Right renal cortex interstitium (tissue), 3 donors: ENCODE results near the gene SGSH. TPM values are rescaled to one million over a fixed set of nuclear protein-coding genes. Genes with fewer than 3 reads are reported as not detected.

Source experiments
- DNase-seq, 3 donors: peaks; one replicate each; pipeline ENCODE4 v3.0.0-alpha.2; 2013; ENCODE audit warnings: low read depth in 3 of 3, low spot score in 2 of 3
- polyA plus RNA-seq, 3 donors: library from polyadenylated mRNA; unstranded; fragments of 120-200 nt; gene quantifications; one replicate each; pipeline ENCODE4 v1.2.1, GENCODE V29; 2013; ENCODE audit not compliant: insufficient read length in 3 of 3

SGSH gene
- polyA plus RNA-seq, 3 donors: 29.3 to 30.7 (median 29.4) TPM

DNA sequence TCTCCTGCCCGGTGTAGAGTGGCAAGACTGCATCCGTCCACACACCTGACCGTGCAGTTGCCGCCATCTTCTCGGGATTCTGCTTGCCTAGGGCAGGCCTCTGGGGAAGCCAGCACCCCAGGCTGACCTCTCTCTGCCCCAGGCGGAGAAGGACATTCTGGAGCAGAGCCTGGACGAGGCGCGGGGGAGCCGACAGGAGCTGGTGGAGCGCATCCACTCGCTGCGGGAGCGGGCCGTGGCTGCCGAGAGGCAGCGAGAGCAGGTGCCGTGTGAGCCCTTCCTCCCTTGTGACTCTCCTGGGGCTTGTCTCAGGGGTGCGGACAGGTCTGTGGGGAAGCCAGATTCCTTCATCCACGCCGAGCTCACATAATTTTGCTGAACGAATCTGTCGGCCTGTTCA lies 30.5 kb downstream of the SGSH start:
- no peak for DNase-seq

DNA sequence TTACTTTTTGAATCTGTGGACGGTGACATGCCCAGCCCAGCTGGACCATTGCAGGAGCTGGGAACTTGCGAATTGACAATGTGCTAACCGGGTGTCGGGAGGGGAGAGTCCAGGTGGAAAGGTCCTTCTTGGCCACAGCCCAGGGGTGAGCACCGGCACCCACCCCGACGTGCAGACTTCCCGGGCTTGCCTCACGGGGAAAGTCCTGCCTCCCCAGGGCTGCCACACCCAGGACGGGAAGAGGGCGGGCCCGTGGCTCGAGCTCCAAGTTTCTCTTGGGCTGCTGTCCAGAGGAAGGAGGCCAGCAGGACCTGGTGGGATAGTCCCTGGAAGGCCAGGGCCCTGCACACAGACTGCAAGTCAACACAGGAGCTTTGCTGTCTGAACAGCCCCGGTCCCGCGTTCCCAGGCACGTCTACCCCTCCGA lies 32.6 kb downstream of the SGSH start:
- no peak for DNase-seq

- no peak for DNase-seq
Observed at GRCh38 chr17:80187090-80187489, 33.0 kb downstream of the SGSH start.

GRCh38 chr17:80185968-80186367 lies 34.2 kb downstream of the SGSH start:
- no peak for DNase-seq

DNA sequence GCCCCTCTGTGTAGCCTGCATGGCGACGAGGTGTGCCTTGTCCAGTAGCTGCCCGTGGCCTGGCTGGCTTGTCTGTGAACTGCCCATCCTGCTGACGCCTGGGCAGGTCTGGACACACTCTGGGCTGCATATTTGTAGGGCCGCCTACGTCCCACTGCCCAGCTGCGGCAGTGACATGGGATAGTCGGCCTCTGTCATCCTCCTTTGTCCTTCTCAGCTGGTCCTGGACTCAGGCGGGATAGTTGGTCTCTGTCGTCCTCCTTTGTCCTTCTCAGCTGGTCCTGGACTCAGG lies 35.8 kb downstream of the SGSH start:
- DNase-seq: no peak

- DNase-seq: no peak
Observed at GRCh38 chr17:80183581-80184422, 36.3 kb downstream of the SGSH start.

DNA sequence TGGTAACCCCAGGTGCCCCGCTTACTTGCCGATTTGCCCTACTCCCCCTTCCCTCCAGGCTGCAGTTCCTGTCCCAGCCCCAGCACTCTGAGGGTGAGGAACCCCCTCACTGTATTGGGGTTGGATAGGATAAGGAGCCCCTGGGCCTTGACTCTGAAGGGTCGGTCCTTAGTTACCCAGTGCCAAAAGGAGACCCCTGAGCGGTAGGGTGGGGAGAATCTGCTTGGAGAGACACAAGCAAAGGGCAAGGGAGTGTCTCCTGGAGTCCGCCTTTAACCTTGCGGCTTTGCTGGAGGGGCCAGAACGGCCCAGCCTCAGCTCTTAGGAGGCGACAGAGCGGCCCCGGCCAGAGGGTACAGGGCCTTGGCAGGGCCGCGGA lies 37.3 kb downstream of the SGSH start:
- DNase-seq: no peak

- DNase-seq: no peak
Observed at GRCh38 chr17:80182118-80182844, 37.9 kb downstream of the SGSH start.

DNA sequence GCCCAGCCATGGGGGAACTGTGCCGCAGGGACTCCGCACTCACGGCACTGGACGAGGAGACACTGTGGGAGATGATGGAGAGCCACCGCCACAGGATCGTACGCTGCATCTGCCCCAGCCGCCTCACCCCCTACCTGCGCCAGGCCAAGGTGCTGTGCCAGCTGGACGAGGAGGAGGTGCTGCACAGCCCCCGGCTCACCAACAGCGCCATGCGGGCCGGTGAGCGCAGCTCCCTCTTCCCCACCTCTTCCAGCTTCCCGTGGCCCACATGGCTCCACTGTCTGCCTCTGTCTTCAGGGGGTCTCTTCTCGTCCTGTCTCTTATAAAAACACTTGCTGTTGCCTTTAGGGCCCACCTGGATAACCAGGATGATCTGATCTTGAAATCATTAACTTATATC lies 38.7 kb downstream of the SGSH start:
- no peak for DNase-seq

- DNase-seq: no peak
Observed at GRCh38 chr17:80180192-80180591, 39.9 kb downstream of the SGSH start.

DNA sequence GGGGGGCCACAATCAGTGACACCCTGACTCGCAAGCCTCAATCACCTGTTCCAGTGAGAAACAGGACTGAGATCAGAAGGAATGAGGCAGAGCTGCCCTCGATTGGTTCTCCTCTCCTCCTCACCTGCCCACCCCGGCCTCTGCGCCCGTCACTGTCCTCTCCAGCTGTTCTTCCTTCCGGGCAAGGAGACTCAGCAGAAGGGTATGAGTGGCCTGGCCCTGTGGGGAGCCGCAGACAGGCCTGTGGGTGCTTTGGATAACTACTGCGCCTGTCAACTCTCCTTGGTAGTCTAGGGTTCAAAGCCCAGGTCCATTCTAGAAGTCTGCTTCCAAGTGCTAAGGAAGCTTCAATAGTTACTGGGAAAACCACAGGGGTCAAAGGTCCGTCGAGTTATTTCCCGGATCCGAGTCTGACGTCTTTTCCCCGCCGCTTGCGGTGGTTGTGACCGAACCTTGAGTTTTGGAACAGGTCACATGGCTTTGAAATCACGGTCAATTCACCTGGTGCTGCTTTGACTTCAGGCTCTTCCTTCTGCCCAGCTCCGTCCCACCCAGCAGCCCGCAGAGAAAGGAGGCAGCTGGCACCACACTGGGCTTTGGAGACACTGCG lies 42.0 kb downstream of the SGSH start:
- DNase-seq: no peak

GRCh38 chr17:80176757-80177156 lies 43.4 kb downstream of the SGSH start:
- no peak for DNase-seq

GRCh38 chr17:80173916-80174315 lies 46.2 kb downstream of the SGSH start:
- no peak for DNase-seq

DNA sequence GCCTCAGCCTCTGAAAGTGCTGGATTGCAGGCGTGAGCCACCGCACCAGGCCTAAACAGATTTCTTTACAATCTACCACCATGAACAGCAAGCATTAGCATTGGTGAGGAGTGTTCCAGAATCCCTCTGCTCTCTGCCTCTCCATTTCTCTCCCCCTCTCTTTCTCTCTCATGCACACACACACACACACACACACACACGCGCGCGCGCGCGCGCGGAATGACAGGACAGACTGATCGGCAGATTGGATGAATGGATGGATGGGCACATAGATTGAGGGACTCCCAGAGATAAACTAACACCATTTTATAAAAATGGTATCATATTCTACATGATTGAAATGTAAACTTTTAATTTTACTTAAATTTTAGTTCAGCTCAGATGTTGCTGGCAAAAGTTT lies 47.0 kb downstream of the SGSH start:
- no peak for DNase-seq

DNA sequence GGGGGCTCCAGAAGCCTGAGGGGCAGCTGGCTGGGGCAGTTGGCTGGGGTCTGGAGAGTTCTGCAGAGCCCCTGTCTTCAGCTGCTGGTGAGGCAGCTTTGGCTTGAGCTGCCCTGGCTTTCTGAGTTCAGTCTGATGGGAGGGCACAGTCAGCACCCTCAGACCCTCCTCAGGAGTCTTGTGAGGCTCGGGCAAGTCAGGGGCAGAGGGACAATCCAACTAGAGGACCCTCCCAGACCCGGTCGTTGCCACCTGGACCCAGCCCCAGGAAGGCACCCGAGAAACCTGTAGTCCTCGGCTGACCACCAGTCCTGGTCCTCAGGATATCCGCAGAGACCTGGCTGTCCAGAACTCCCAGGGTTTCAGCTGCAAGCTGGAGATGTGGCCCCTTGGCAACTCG lies 48.5 kb downstream of the SGSH start:
- no peak for DNase-seq

DNA sequence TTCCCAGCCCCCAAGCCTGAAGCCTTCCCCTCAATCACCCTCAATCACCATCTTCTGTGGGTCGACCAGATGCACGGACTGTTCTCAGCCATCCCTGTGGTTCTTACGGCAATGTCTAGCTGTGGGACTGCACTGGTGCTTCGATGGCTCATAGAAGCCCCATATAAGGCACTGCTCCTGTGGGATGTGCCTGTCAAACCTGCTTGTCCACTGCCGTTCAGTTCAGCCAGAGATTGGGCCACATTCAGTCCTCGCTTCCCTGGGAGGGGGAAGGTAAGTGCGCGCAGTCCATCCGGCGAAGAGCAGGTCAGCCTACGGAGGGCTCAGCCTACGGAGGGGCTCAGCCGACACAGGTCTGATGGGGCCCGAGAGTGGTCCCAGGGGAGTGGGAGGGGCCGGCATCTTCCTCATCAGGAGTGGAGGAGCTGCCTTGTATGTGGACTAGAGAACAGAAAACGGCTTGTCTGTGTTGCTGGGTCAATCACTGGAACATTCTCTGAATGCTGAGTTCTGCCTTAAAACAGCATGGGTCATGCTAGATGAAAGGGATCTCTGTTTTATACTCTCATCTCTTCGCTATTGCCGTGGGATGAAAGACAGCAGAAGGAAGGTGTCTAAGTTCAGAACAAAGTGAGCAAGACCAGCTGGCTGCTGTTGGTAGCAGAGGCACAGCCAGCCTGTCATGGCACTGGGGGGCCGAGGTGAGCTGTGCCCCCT lies 50.2 kb downstream of the SGSH start, which contains the start of gene CARD14:
Gene CARD14 (plus strand): TSS at position 247 of the 717 bp plus-strand sequence. CDS start 11,409 bp downstream, outside the sequence.
- no peak for DNase-seq

DNA sequence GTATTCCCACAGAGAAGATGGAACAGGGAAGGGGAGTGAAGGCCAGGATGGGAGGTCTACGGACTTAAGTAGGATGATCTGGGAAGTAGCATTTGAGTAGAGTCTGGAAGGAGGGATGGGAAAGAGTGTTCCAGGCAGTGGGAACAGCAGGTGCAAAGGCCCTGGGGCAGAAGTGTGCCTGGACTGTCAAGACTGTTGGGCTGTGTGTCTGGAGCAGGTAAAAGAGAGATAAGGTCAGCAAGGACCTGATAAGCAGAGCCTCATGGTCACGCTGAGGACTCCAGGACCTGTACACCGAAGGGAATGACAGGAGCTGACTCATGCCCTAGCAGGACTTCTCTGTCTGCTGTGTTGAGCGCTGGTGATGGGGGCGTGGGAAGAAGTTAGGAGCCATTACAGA lies 51.0 kb downstream of the SGSH start:
- DNase-seq: no peak

DNA sequence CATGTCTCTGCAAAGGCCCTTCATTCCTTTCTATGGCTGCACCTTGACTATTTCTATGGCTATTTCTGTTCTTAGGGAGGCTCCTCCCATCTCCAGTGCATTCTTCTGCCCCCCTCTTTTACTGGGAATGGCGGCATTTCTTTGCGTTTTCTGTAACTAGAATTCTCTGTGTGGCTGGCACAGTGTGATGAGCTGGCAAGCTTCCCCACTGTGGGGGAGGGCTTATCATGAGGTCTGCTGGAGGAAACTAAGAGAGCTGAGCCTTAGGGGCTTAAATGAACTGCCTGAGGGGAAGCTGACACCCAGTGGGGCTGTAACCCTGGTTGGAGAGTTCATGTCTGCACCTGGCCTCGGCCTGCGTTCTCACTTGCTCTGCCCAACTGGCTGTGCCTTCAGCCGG lies 51.8 kb downstream of the SGSH start:
- DNase-seq: no peak

DNA sequence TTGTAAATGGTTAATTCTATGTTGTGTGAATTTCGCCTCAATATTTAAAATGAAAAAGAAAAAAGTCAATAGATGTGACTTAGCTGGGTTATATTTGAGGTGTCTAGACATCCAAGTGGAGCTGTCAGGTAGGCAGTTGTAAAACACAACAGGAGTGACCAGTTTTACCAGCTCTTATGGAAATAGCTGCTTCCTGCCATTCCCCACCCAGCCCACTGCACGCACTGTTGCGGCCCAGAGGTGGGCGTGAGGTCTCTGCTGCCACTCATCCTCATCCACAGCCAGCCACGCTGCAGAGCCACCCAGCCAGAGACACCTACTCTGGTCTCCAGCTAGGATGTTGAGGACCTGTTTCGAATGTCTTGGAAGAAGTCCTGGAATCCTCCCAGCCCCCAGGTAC lies 53.7 kb downstream of the SGSH start:
- DNase-seq: no peak

- no peak for DNase-seq
Observed at GRCh38 chr17:80164185-80164584, 55.9 kb downstream of the SGSH start.

DNA sequence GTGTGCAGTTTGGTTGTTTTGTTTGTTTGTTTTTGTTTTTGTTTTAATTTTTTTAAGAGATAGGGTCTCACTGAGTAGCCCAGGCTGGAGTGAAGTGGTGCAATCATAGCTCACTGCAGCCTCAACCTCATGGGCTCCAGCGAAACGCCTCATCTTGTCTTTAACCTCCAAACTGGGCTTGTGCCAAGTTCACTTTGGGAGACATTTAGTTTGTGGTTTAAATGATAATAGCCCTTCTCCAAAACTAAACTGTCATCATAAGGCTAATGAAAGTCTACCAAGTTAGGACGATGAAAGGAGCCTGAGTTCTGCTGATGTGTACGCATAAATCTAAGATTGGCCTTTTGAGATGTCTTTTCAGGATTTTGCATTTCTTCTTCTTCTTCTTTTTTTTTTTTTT lies 56.8 kb downstream of the SGSH start:
- DNase-seq: no peak
